ENCODE data around the gene GSG1.
"Not testable (repeated sequence)": the region's sequence is repeated elsewhere in the genome, so short reads cannot be mapped to it uniquely, and the experiment has no call there.

The GSG1 gene

DNA sequence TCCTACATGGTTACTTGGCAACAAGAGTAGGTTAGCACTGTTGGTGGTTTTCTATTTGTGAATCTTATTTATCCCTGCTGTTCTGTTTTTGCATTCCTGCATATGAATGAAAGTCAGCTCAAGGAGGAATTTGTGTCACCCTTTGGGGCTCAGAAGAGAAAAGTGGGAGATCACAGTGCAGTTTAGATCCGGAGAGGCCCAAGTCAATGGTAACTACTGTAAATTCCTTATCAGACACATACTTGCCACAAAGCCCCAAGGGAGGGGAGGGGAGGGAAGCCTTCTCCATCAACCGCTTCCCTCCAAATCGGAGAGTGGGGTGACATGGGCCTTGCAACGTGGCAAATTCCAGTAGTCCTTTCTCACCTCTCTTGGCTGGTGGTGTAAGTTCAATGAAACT lies 15.0 kb downstream of the GSG1 start:
- no peak for DNase-seq

DNA sequence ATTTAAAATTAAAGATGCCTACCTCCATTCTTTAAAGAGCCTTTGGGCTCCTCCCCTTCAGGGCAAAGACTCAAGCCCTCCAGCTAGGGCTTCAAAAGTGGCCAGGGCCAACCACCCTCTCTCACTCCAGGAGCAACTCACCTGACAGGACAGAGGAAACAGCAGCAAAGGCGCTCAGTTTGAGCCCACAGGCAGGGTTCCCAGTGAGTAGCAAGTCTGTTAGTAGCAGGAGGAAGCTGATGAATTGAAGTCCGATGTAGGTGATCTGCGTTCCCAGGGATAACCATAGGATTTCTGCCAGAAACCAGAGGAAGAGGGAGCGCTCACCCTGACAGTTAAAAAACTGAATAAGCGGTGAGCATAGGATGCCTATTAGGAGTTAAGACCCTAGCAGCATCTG lies 15.7 kb downstream of the GSG1 start:
- DNase-seq = no peak

DNA sequence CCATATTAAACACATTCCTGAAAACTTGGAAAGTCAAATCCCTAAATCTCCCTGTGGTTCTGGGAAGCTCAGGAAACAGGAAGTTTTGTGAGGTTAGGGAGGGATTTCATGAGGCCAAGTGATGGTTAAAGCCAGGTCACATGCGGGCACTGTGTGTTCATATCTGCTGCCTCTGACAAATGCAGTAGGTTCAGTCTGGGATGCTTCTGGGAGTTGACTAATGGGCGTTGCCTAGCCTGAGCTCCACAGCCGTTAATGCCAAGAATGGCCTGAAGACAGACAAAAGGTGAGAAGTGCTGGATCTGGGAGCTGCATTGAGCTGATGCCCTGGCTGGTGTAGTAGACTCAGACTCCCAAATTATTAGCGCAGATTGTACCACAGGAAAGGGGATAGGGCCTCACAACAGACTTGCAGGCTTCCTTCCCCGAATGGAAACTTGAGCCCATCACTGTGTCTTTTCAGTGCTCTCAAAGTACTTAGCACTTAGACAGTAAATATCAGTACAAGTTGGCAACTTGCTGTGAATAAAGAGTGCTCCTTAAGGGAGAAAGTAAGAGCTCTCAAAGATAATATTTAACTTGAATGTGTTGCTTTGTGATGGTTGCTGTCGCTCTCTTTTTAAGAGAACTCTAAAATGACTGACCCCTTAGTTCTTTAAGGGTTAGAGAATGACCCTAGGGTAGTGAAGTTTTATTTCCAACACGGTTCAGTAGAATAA lies 17.3 kb downstream of the GSG1 start:
- no peak for DNase-seq

DNA sequence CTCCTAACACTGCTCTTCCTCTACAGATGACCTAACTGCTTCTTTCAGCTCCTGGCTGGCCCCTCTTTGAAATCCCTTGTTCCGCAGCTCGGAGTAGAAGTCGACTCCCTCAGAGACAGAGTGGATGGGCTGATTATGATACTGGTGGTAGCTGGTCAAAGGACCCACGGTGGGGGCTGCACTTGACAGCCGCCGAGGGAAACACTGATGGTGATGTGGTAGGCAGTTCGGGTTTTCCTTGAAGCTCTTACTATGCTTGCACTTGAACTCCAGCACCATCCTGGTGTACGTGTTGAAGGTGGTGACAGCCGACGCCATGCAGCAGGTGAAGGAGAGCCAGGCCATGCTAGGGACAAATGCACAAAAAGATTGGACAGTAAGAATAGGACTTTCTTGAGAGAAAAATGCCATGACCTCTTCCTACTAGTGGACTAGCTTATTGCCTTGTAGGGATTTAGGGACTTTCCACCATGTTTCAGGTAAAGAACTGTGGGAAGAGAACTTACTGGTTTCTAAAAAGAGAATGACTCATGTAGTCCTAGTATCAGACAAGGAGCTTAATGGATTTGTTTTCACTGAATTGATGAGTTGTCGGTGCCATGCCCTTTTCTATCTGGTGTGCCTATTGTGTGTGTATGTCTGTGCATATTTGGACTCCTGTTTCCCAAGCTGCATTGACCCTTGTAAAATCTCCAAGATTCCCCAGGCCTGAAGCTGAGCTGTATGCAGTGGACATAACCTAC lies 18.4 kb downstream of the GSG1 start:
- no peak for DNase-seq

DNA sequence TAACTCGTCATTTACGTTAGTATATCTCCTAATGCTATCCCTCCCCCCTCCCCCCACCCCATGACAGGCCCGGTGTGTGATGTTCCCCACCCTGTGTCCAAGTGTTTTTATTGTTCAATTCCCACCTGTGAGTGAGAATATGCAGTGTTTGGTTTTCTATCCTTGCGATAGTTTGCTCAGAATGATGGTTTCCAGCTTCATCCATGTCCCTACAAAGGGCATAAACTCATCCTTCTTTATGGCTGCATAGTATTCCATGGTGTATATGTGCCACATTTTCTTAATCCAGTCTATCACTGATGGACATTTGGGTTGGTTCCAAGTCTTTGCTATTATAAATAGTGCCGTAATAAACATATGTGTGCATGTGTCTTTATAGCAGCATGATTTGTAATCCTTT lies 19.8 kb downstream of the GSG1 start:
- DNase-seq = not testable (repeated sequence)

DNA sequence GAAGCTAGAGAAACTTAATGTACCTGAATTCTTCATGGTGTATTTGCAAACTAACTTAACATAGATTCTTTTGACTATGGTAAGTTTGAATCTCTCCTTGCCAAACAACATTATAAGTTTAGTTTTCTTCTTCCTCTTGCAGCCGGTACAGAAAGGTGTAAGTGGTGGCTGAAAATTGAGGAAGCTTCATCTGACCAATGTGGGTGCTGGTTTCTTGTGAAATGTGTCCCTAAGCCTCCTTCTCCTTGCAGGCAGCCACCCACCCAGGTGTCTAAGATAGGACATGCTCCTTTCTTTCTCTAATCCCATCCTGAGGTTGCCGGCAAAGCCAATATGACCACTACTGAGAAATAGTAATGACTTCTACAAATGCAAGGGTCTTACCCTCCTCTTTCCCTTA lies 20.6 kb downstream of the GSG1 start:
- no peak for DNase-seq

DNA sequence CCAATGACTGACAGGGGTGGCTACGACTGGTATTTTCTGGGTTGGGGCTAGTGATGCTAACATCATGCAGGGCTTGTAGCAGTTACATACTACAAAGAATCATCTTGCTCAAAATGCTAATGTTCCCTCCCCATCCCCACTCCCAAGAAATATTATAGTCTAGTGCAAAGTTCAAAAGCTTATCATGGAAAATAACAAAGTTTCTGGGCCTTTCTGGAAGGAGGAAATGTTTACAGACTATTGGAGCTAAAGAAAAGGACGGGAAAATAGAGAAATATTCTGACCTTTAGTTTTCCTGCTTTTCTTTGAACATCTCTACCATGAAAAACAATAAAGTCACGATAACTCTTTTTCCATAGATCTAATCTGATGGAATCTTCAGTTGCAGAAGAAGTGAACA lies 23.2 kb downstream of the GSG1 start:
- DNase-seq = no peak

DNA sequence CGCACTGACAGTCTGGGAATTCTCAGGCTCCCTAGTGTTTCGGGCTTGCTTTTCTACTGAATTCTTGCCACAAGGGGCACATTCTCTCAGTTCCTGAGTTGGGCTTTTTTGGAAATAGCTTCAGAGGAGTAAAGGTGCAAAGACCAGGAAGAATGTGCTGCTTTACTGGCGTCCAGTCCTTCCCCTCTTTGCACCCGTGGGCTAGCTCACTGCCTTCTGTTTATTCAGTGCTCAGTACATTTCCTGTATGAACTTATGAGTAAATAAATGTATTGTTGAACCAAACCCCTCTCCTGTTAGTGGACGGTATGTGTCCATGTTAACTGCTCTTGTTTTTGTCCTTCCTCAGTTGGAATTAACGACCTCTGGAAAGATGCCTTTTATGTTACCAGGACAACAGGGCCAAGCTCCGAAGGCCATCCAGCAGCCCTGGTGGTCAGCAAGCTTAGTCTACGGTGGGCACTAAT lies 24.0 kb downstream of the GSG1 start:
- no peak for DNase-seq

DNA sequence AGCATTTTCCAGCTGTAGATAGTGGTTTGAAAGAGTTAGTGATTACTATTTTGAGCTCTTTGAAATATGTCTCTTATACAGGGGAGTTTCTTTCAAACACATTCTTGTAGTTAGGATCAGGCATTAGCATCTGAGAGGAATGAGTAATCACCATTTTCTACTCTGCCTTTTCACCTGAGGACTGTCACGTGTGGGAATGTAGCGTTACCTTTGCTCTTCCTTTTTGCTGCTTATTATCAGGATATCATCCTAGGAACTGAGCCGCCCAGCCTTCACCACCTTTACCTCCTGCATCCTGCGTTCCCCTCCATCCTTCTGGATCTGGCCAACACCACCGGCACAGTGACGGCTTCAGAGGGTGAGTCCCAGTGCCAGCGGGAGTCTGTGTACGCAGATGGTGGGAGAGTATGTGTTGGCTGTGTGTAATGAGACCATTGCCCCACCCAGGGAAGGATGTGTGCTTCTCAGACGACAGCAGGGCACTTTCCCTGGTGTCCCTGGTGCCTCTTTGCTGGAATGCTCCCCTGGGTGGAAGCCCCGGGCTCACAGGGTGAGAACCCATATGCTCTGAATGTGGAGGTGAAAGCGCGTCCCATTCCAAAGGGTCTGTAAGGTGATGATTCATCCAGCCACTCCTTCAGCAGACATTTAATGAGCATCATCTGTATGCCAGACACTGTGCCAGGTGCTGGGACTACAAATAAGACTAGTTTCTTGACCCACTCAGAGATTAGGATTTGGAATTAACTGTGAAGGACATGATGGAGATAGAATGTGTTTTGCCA lies 27.5 kb downstream of the GSG1 start:
- DNase-seq = no peak

DNA sequence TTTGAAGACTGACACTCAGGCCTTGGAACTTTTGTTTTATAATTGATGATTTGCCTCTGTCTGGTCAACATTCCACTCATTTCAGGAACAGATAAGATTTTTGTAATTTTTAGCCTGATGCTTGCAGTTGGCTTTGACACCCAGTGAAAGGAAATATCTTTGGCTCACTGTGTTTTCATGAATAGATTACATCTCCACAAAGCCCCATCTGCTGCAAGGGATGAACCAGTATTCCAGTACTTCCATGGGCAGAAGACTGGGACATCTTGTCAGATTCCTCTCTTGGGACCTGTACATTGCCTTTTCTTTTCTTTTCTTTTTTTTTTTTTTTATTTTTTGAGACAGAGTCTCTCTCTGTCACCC lies 28.4 kb downstream of the GSG1 start:
- DNase-seq = no peak

DNA sequence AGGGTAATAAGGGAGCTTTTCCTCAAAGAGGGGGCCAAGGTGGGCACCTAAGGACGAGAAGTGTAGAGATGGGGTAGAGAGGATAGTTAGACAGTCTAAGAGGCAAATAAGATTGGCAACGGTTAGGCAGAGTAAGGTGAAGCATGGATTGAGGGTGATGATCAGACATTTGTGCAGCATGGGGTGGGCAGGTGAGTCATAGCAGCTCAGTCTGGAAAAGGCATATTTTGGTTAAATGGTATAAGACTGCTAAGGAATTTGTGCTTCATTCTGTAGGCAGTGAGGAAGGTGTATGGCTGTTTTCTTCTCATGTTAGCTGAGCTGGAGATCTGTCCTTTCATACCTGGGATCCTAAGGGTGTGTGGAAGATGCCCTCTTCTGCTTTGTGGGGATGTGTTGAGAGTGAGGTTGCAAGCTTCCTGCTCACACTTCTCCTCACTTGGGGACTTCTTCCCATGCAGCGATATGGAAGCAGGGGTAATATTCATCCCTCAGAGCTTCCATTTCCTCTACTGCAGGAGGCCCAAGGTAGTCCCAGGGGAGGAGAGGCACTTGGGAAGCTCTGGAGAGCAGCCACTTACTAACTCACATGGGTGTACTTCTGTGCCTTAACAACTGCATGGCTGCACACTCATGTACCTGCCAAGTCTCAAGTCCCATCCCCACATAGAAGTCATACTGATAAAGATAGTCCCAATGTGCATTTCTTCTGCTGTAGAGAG lies 28.9 kb downstream of the GSG1 start:
- DNase-seq = no peak

DNA sequence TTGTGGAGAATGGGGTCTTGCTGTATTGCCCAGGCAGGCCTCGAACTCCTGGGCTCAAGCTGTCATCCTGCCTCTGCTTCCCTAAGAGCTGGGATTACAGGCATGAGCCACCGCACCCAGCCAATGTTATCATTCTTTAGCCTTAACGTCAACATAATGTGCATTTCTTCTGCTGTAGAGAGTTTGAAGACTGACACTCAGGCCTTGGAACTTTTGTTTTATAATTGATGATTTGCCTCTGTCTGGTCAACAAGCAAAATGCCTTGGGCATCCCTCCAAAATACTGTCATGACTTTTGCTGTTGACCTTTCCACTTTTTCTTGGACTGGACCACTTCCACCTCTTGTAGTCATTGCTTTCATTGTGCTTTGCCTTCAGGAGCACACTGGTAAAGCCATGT lies 30.3 kb downstream of the GSG1 start:
- DNase-seq = no peak

DNA sequence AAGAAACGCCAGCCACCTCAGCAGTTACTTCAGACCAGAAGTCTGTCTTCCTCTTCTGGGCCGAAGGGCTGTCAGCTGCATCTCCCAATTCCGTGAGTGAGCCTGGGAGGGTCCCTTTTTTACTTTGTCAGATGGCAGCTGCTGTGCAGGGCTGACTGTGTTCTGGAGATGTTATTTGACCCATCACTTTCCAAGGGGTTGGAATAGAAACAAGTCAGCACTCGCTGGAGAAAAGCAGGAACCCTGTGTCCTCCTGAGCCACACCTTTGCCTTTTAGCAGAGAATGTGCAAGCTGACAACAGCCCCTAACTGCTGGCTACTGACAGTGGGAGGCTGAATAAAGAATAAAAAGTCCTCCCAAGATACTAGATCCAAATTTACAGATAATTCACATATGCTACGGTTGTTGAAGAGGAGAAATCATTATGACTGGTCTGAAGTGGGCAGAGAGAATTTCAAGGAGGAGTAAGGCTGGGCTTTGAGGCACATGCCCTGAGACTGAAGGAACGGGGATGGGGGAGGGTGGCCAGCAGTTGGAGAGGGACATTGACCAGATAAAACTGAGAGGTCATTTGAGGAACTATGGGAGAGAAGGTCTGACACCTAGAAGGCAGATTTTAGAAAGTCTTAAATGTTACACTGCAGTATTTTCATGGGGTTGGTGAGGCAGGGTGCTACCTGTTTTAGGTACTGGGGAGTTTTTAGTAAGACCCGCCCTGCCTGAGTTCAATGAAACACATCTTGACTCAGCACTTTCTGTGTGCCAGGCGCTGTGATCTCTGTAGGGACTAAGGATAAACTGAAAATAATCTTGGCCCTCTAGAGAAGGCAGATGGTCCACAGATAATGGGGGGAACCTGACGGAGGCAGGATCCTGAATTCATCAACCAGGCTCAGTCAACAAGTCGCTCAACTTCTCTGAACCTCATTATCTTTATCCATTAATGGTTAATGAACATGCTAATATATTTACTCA lies 31.9 kb downstream of the GSG1 start:
- no peak for DNase-seq

DNA sequence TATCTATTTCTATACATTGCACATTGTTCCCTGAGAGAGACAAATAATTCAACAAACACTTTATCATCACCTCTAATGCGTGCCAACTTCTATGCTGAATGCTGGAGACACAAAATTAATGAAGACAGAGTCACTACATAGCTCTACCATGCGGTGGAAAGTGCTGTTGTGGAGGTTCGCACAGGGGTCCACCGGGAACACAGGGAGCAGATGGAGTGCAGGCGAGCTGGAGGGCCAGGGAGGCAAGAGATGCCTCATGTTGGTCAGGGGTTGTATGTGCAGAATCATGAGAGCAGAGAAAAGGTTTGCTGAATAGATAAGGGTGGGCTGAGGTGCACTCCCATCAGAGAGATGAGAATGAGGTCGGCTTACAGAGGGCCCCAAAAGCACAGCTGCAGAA lies 34.1 kb downstream of the GSG1 start:
- no peak for DNase-seq

DNA sequence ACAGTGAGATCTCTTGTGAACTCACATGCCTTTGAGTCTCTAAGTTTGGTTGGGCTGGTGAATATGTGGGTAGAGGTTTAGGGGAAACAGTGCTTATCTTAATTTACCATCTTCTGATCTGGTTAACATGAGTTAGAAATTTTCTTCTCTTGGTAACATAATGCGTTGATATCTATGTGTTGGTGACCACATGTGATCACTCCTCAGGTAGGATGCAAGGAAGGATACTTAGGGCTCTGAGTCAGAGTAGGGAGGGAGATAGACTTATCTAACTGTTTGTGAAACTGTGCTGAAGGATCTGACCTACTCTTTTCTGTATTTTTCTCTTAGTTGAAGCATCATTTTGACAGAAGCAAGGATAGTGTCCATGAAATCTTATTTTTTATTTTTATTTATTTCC lies 36.1 kb downstream of the GSG1 start:
- DNase-seq = no peak

DNA sequence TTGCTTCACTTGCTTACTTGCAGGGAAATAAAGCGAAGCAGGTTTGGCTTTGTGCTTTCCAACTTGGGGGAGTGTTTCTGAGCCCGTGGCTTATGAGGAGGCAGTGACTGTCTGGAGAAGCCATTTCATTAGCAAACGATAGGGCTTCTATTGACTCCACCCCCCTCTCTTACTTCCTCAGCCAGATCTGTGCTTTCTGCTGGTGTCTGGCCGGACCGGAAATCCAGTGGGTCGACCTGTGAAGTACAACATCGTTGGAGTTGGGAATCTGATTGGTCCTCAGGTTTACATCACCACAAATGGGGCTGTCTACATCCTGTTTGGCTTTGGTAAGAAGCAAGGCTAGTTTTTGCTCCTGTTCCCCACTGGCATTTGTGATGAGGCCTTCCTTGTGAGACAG lies 37.0 kb downstream of the GSG1 start:
- no peak for DNase-seq

DNA sequence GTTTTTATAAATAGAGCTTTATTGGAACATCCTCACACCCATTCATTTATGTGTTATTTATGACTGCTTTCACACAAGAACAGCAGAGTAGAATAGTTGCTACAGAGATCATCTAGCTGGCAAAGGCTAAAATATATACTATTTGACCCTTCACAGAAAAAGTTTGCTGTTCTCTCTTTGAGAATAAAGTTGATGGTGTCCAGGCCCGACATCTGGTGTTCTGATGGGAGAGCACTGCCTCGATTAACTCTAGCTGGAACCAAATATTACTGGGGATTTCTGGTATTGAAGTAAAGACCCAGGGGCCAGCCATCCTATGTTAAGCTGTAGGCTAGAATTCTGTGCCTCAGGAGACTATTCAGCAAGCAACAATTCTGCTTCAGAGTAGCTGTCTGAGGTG lies 37.5 kb downstream of the GSG1 start:
- DNase-seq = no peak

DNA sequence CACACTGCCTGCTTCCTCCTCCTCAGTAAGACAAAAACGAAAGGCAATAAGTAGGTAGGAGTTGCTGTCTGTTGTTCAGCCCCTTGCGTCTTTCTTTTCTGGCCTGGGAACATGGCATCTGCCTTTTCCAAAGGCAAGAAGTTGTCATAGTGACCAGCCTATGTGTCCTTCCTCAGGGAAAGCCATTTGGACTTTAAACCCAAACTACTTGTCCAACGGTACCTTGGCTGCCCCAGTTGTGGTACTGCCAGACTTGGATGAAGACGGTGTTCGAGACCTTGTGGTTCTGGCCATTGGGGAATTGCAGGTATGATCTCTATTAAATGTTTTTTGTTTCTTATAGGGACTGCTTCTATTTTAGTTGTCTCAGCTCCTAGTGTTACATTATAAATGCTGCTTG lies 40.8 kb downstream of the GSG1 start:
- DNase-seq = no peak

DNA sequence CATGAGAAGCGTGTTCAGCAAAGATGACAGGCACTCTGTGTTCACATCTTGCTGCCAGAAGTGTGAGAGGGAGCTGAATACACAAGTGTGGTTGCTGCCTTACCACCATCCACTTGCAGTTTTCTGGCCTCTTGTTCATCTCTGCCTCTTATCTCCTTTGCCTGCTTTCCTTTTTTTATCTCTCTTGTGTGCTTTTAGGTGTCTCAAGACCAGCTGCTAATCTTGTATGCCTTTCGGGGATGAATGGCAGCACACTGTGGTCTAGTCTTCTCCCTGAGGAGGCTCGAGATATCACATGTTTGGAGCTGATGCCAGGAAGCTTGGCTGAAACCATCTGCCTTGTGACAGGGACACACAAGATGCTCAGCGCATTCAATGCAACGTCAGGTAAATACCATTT lies 42.1 kb downstream of the GSG1 start:
- DNase-seq = no peak

DNA sequence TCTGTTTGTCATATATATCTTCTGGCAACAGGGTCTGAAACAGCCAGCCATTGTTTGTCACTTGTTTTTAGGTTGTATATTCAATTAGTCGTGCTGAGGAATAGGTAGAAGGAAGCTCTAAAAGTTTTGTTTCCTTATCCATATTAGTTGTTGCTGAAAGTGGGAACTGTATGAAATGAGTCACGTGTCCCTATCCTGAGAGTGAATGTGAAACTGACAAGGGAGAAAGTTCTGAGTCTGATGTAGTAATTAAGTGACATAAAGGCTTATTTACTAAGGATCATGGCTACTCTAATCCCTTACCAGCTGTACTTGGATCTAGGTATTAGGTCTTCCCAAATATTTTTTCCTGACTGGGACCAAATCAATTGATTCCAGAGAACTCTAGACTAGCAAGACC lies 42.9 kb downstream of the GSG1 start:
- no peak for DNase-seq

DNA sequence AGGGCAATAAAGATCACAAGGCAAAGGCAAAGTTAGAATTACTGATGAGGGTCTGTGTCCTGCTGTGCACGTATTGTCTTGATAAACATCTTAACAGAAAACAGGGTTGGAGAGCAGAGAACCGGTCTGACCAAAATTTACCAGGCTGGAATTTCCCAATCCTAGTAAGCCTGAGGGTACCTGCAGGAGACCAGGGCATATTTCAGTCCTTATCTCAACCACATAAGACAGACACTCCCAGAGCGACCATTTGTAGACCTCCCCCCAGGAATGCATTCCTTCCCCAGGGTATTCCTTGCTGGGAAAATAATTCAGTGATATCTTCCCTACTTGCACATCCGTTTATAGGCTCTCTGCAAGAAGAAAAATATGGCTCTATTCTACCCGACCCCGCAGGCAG lies 49.9 kb downstream of the GSG1 start:
- not testable (repeated sequence) for DNase-seq

DNA sequence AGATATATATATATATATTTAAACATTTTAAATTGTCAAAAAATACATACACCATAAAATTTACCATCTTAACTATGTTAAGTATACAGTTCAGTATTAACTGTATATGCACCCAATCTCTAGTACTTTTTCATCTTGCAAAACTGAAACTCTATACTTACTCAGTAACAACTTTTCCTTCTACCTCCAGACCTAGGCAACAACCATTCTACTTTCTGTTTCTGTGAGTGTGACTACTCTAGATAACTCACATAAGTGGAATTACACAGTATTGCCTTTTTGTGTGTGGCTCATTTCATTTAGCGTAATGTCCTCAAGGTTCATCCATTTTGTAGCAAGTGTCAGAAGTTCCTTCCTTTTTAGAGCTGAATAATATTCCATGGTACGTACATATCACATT lies 51.0 kb downstream of the GSG1 start:
- DNase-seq = no peak
